Erythroblast (primary cell): ENCODE results near the gene PLSCR3.

ENCODE experiments used
- GATA1 ChIP-seq: IDR thresholded peaks from 2 replicates; pipeline ENCODE4 v1.6.1; 2011; ENCODE audit warnings: low read depth, mild to moderate bottlenecking, control low read depth, low read length, moderate library complexity
- POLR2A ChIP-seq: IDR thresholded peaks from 2 replicates; pipeline ENCODE4 v1.6.1; 2011; ENCODE audit warnings: mild to moderate bottlenecking, low read length

GRCh38 chr17:7408252-7408727, 14.0 kb upstream of the PLSCR3 start:
- no peak for TF ChIP-seq POLR2A
- no peak for TF ChIP-seq GATA1
